DMS153 treated with DMSO at 0.1 percent for 48 hours (cell line): ENCODE measurements around the gene FKBP10.
"Not testable (repeated sequence)": the region's sequence is repeated elsewhere in the genome, so short reads cannot be mapped to it uniquely, and the experiment has no call there.

Source experiments
- DNase-seq: peaks from one replicate; lab custom pipeline; 2025; ENCODE audit not compliant: unreplicated experiment; lab: John Stamatoyannopoulos, UW

Gene FKBP10

GRCh38 chr17:41812381-41813151 is at the start of gene FKBP10:
FKBP10 (plus strand) TSS chr17:41813004; CDS start chr17:41813035, 31 bp downstream.
- DNase-seq = no peak

GRCh38 chr17:41763327-41763726 is 49.5 kb upstream of the FKBP10 start:
- DNase-seq = no peak

GRCh38 chr17:41766135-41766534 is 46.7 kb upstream of the FKBP10 start:
- DNase-seq = no peak

GRCh38 chr17:41767324-41768042 is 45.3 kb upstream of the FKBP10 start:
- no peak for DNase-seq

GRCh38 chr17:41768682-41769288 is 44.0 kb upstream of the FKBP10 start:
- no peak for DNase-seq

GRCh38 chr17:41769346-41769862 is 43.4 kb upstream of the FKBP10 start:
- no peak for DNase-seq

GRCh38 chr17:41769985-41770384 is 42.8 kb upstream of the FKBP10 start:
- DNase-seq = no peak

GRCh38 chr17:41771389-41772206 is 41.2 kb upstream of the FKBP10 start:
- no peak for DNase-seq

GRCh38 chr17:41772218-41772585 is 40.6 kb upstream of the FKBP10 start:
- DNase-seq = peak; percentile 14

- DNase-seq = no peak
Observed at GRCh38 chr17:41772586-41773189, 40.1 kb upstream of the FKBP10 start.

GRCh38 chr17:41773190-41773588 is 39.6 kb upstream of the FKBP10 start:
- DNase-seq = no peak

GRCh38 chr17:41773731-41774193 is 39.0 kb upstream of the FKBP10 start:
- DNase-seq = no peak

GRCh38 chr17:41775394-41776226 is 37.2 kb upstream of the FKBP10 start:
- DNase-seq = no peak

GRCh38 chr17:41776262-41776900 is 36.4 kb upstream of the FKBP10 start:
- DNase-seq = not testable (repeated sequence)

GRCh38 chr17:41777157-41777573 is 35.6 kb upstream of the FKBP10 start:
- DNase-seq = no peak

GRCh38 chr17:41777574-41778188 is 35.1 kb upstream of the FKBP10 start:
- peak; percentile 76 for DNase-seq

- no peak for DNase-seq
Observed at GRCh38 chr17:41779954-41780353, 32.9 kb upstream of the FKBP10 start.

- DNase-seq = no peak
Observed at GRCh38 chr17:41781404-41782110, 31.2 kb upstream of the FKBP10 start.
